Thoracic aorta (tissue), 2 donors: Measurements from ENCODE around the gene PCDHAC1. TPM values are rescaled to one million over a fixed set of nuclear protein-coding genes. Genes with fewer than 3 reads are reported as not detected.
A peak's percentile ranks its signal among the peaks of the same experiment; 100 is the strongest.

Experiments
- ATAC-seq: fragments of 150-250 bp; one replicate; pipeline ENCODE4 v1.8.0; 2017; ENCODE audit warnings: low read depth; ENCODE audit not compliant: insufficient number of reproducible peaks, low FRiP score
- DNase-seq: peaks from one replicate; pipeline ENCODE4 v3.0.0-alpha.2; 2020; ENCODE audit warnings: low spot score
- H3K27ac ChIP-seq, 2 donors: fragments of 200-600 bp; sonication (generic); 1 replicate in 1 of 2; 2 replicates in 1 of 2; pipeline ENCODE4 v1.5.1; 2016; ENCODE audit warnings: mild to moderate bottlenecking in 2 of 2, moderate library complexity in 2 of 2
- H3K27me3 ChIP-seq: fragments of 200-600 bp; sonication (generic); replicated peaks from 2 replicates; pipeline ENCODE4 v1.6.0; 2016; ENCODE audit warnings: mild to moderate bottlenecking; ENCODE audit not compliant: insufficient read depth
- H3K36me3 ChIP-seq: fragments of 200-600 bp; sonication (generic); one replicate; pipeline ENCODE4 v1.5.1; 2016
- H3K4me1 ChIP-seq, 2 donors: fragments of 200-600 bp; sonication (generic); 1 replicate in 1 of 2; 2 replicates in 1 of 2; pipeline versions ENCODE4 v1.5.1 to v1.6.0; 2016; ENCODE audit warnings: low read depth in 2 of 2, mild to moderate bottlenecking in 1 of 2; ENCODE audit not compliant: control insufficient read depth in 1 of 2
- H3K4me3 ChIP-seq: fragments of 200-600 bp; sonication (generic); 2 replicates; pipeline ENCODE4 v1.5.1; 2016; ENCODE audit warnings: mild to moderate bottlenecking
- H3K9me3 ChIP-seq: fragments of 200-600 bp; sonication (generic); 2 replicates; pipeline ENCODE4 v1.5.1; 2016
- CTCF ChIP-seq: fragments of 200-600 bp; sonication (generic); IDR thresholded peaks from one replicate; pipeline ENCODE4 v1.5.1; 2019; ENCODE audit warnings: antibody characterized with exemption
- total RNA-seq, 2 donors: library from RNA; depleted of rRNA; stranded (reverse); fragments of >200 nt; gene quantifications; one replicate each; pipeline versions ENCODE4 v1.1.0 to v1.2.3, GENCODE V29; 2016

PCDHAC1 gene
- total RNA-seq, 2 donors from 2014 or later: 0.71 to 1.2 TPM

- Histone ChIP-seq H3K4me1 (peaks cover 0 to 5% of the 10 kb centered on the region in 2 donors), H3K9me3 (no peaks in the 10 kb centered on the region), H3K4me3 (no peak overlapping the region), H3K27ac (no peak overlapping the region), H3K27me3 (no peaks in the 10 kb centered on the region), H3K36me3 (no peaks in the 10 kb centered on the region)
- DNase-seq: no peak
- ATAC-seq: no peak
- no peak for TF ChIP-seq CTCF
Measured at GRCh38 chr5:140962190-140962589, 36.1 kb downstream of the PCDHAC1 start.

- Histone ChIP-seq H3K9me3 (no peaks in the 10 kb centered on the region), H3K36me3 (no peaks in the 10 kb centered on the region), H3K27ac (no peak overlapping the region), H3K4me3 (no peak overlapping the region), H3K27me3 (no peaks in the 10 kb centered on the region), H3K4me1 (peaks cover 0 to 9% of the 10 kb centered on the region in 2 donors)
- no peak for DNase-seq
- ATAC-seq: no peak
- no peak for TF ChIP-seq CTCF
Measured at GRCh38 chr5:140964356-140964755, 38.3 kb downstream of the PCDHAC1 start.

- no peak for ATAC-seq
- Histone ChIP-seq H3K27ac (peak overlapping the region in 1 of 2 donors; percentile 55), H3K27me3 (no peaks in the 10 kb centered on the region), H3K4me1 (peaks cover 0 to 9% of the 10 kb centered on the region in 2 donors), H3K36me3 (no peaks in the 10 kb centered on the region), H3K4me3 (peak overlapping the region; percentile 74), H3K9me3 (no peaks in the 10 kb centered on the region)
- DNase-seq: no peak
- TF ChIP-seq CTCF: no peak
Measured at GRCh38 chr5:140965905-140966292, 39.8 kb downstream of the PCDHAC1 start.

GRCh38 chr5:140966293-140967225 lies 40.5 kb downstream of the PCDHAC1 start, which contains the start of gene PCDHAC2:
PCDHAC2 (plus strand) TSS chr5:140966476; CDS start chr5:140966767, 291 bp downstream.
- peak within 1 kb of the TSS; percentile 74 for H3K4me3 ChIP-seq
- no peaks in the 10 kb centered on the region for H3K36me3 ChIP-seq
- ATAC-seq: no peak
- DNase-seq: no peak
- peak within 1 kb of the TSS in 1 of 2 donors; percentile 55 for H3K27ac ChIP-seq
- H3K9me3 ChIP-seq: no peaks in the 10 kb centered on the region
- peaks cover 0 to 9% of the 10 kb centered on the region in 2 donors for H3K4me1 ChIP-seq
- H3K27me3 ChIP-seq: no peaks in the 10 kb centered on the region
- no peak for TF ChIP-seq CTCF

- H3K9me3 ChIP-seq: no peaks in the 10 kb centered on the region
- H3K36me3 ChIP-seq: no peaks in the 10 kb centered on the region
- ATAC-seq (no peak), DNase-seq (no peak)
- peak overlapping the region; percentile 74 for H3K4me3 ChIP-seq
- no peak overlapping the region for H3K27ac ChIP-seq
- H3K27me3 ChIP-seq: no peaks in the 10 kb centered on the region
- TF ChIP-seq CTCF: no peak
- H3K4me1 ChIP-seq: peaks cover 0 to 9% of the 10 kb centered on the region in 2 donors
Measured at GRCh38 chr5:140967226-140967893, 41.3 kb downstream of the PCDHAC1 start.
